Transverse colon (tissue), 4 donors: ENCODE results near the gene AMOTL2. TPM values are rescaled to one million over a fixed set of nuclear protein-coding genes. Genes with fewer than 3 reads are reported as not detected.
A peak's percentile ranks its signal among the peaks of the same experiment; 100 is the strongest.

Source experiments
- DNase-seq: peaks from one replicate; pipeline ENCODE4 v3.0.0-alpha.2; 2019
- H3K27ac ChIP-seq, 4 donors: fragments of 200-600 bp; sonication (generic); 2 replicates each; pipeline ENCODE4 v1.5.1; 2016 to 2018; ENCODE audit warnings: inconsistent platforms in 4 of 4
- H3K27me3 ChIP-seq: fragments of 200-600 bp; sonication (generic); 2 replicates; pipeline ENCODE4 v1.5.1; 2017; ENCODE audit warnings: inconsistent platforms
- H3K36me3 ChIP-seq, 4 donors: fragments of 200-600 bp; sonication (generic); 2 replicates each; pipeline ENCODE4 v1.5.1; 2017 to 2019; ENCODE audit warnings: inconsistent platforms in 4 of 4
- H3K4me1 ChIP-seq, 4 donors: fragments of 200-600 bp; sonication (generic); 2 replicates each; pipeline ENCODE4 v1.5.1; 2017 to 2020; ENCODE audit warnings: inconsistent platforms in 4 of 4
- H3K4me3 ChIP-seq, 4 donors: fragments of 200-600 bp; sonication (generic); 1 replicate in 1 of 4; 2 replicates in 3 of 4; pipeline versions ENCODE4 v1.5.1 to v1.6.1; 2017 to 2019; ENCODE audit warnings: inconsistent platforms in 4 of 4
- H3K9me3 ChIP-seq, 2 donors: fragments of 200-600 bp; sonication (generic); 2 replicates each; pipeline ENCODE4 v1.5.1; 2017 to 2019; ENCODE audit warnings: inconsistent platforms in 2 of 2
- CTCF ChIP-seq, 5 experiments: fragments of 200-600 bp in 3 of 5; fragments of 450-650 bp in 2 of 5; sonication (generic) in 3 of 5; IDR thresholded peaks; 1 replicate in 2 of 5; 2 replicates in 3 of 5; pipeline ENCODE4 v1.5.1; 2016 to 2017; ENCODE audit warnings: antibody characterized with exemption in 5 of 5, inconsistent platforms in 3 of 5, mild to moderate bottlenecking in 2 of 5, moderate library complexity in 1 of 5
- EP300 ChIP-seq: sonication (generic); formaldehyde crosslinking; IDR thresholded peaks from one replicate; pipeline ENCODE4 v1.6.1; 2017; ENCODE audit warnings: antibody characterized with exemption, low read depth
- POLR2A ChIP-seq: fragments of 450-650 bp; IDR thresholded peaks from one replicate; pipeline ENCODE4 v1.6.1; 2016; ENCODE audit warnings: antibody characterized with exemption, mild to moderate bottlenecking, moderate library complexity
- POLR2AphosphoS5 ChIP-seq, 3 donors: sonication (generic); formaldehyde crosslinking; IDR thresholded peaks; one replicate each; pipeline ENCODE4 v1.6.1; 2016; ENCODE audit warnings: antibody characterized with exemption in 3 of 3
- WGBS, 2 donors: methylation state at CpG; one replicate each; pipeline ENCODE4 v1.1.5; 2018; ENCODE audit warnings: low coverage in 1 of 2; 5-methylcytosine and 5-hydroxymethylcytosine counted together
- in situ Hi-C, 4 donors: fragments of 200-750 bp; cut with MboI; loops; one replicate each; pipeline versions ENCODE4 v1.15.0 to v1.15.1; 2017; ENCODE audit warnings: low sequenced_read_pairs in 3 of 4, low pct_ligation_motif_present in 1 of 4, low pct_unique_long_range_greater_than_20kb in 1 of 4
- intact Hi-C: fragments of 100-400 bp; cut with DNase I; formaldehyde crosslinking; loops from one replicate; pipeline ENCODE4 v1.15.1; 2023; ENCODE audit warnings: low total_unique reads
- total RNA-seq, 4 donors: library from RNA; depleted of rRNA; stranded (reverse); fragments of >200 nt; gene quantifications; one replicate each; pipeline ENCODE4 v1.1.0, GENCODE V29; 2016

The AMOTL2 gene
- total RNA-seq, 4 donors from 2014 or later: 14.5 to 50.9 (median 23.8) TPM

GRCh38 chr3:134347551-134347950 is 26.7 kb downstream of the AMOTL2 start:
- Histone ChIP-seq H3K4me1 (peaks cover 4 to 32% (median 13%) of the 10 kb centered on the region in 4 donors), H3K4me3 (no peak overlapping the region), H3K27ac (peak overlapping the region in 3 of 4 donors; percentile 6 to 35 (median 34)), H3K36me3 (no peaks in the 10 kb centered on the region), H3K27me3 (no peaks in the 10 kb centered on the region), H3K9me3 (peaks cover 3 to 10% of the 10 kb centered on the region in 2 donors)
- peak; percentile 54 for DNase-seq
- in situ Hi-C loops: no loop called here
- intact Hi-C loops: no loop called here
- TF ChIP-seq CTCF (IDR thresholded peaks at IDR 0.05) (no peak), EP300 (no peak), POLR2AphosphoS5 (IDR thresholded peaks at IDR 0.05) (no peak), POLR2A (no peak)
- WGBS, 2 donors: 47 to 56% methylated on average over 1 to 3 of the region's 3 CpGs

DNA sequence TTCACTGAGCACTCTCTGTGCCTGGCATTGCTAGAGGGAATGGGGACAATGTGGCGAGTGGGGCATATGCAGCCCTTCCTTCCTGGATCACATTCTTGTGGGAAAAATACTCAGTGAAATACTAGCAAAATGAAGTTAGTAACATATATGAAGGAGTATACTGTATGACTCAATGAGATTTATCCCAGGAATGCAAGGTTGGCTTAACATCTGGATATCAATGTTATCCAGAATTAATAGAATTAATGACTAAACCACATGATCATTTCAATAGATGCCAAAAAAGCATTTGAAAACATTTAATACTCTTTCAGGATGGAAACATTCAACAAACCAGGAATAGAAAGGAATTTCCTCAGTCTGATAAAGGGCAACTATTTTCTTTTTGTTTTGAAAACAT is 27.5 kb downstream of the AMOTL2 start:
- H3K4me3 ChIP-seq: no peak overlapping the region
- TF ChIP-seq CTCF (IDR thresholded peaks at IDR 0.05) (no peak), EP300 (no peak), POLR2AphosphoS5 (IDR thresholded peaks at IDR 0.05) (no peak), POLR2A (no peak)
- DNase-seq: no peak
- intact Hi-C loops (no loop called here), in situ Hi-C loops (no loop called here)
- WGBS, 2 donors: 47% methylated on average over 1 of the region's 1 CpG; no CpG with 5 or more reads in 1 of the 2 donors
- H3K27me3 ChIP-seq: no peaks in the 10 kb centered on the region
- no peak overlapping the region for H3K27ac ChIP-seq
- H3K4me1 ChIP-seq: peaks cover 4 to 25% (median 11%) of the 10 kb centered on the region in 4 donors
- H3K36me3 ChIP-seq: no peaks in the 10 kb centered on the region
- peaks cover 3 to 10% of the 10 kb centered on the region in 2 donors for H3K9me3 ChIP-seq

DNA sequence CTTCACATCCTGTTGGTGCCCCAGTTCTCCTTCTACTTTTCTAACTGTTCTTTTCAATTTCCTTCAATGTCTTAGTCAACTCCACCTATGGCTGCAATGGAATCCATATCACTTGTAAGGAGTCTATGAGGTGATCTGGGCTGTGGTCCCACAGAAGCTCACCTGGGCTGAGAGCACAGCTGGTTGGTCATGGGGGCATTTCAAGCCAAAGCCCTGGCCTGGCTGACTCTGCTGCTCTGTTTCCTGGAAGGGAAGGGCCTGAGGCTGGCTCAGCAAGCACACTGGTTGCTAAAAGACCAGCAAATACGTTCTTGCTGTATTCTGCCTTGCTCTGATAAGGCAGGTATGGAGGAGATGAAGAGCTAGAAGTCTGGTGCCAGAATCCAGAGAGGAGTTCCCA is 29.0 kb downstream of the AMOTL2 start:
- in situ Hi-C loops: no loop called here
- Histone ChIP-seq H3K27ac (no peak overlapping the region), H3K9me3 (peaks cover 3 to 10% of the 10 kb centered on the region in 2 donors), H3K27me3 (no peaks in the 10 kb centered on the region), H3K4me1 (peaks cover 0 to 12% (median 3%) of the 10 kb centered on the region in 4 donors), H3K4me3 (no peak overlapping the region), H3K36me3 (no peaks in the 10 kb centered on the region)
- 77 to 80% methylated on average over 1 of the region's 1 CpG for WGBS, 2 donors
- TF ChIP-seq CTCF (IDR thresholded peaks at IDR 0.05) (no peak), EP300 (no peak), POLR2AphosphoS5 (IDR thresholded peaks at IDR 0.05) (no peak), POLR2A (no peak)
- DNase-seq: no peak
- intact Hi-C loops: no loop called here

- H3K27me3 ChIP-seq: no peaks in the 10 kb centered on the region
- intact Hi-C loops: no loop called here
- no peak overlapping the region for H3K27ac ChIP-seq
- H3K36me3 ChIP-seq: no peaks in the 10 kb centered on the region
- no peak for DNase-seq
- H3K4me3 ChIP-seq: no peak overlapping the region
- 77 to 100% methylated on average over 1 to 2 of the region's 2 CpGs for WGBS, 2 donors
- in situ Hi-C loops: no loop called here
- peaks cover 0 to 12% (median 3%) of the 10 kb centered on the region in 4 donors for H3K4me1 ChIP-seq
- H3K9me3 ChIP-seq: peaks cover 3 to 10% of the 10 kb centered on the region in 2 donors
- no peak for TF ChIP-seq CTCF (IDR thresholded peaks at IDR 0.05)
- no peak for TF ChIP-seq POLR2AphosphoS5 (IDR thresholded peaks at IDR 0.05)
- TF ChIP-seq EP300: no peak
- TF ChIP-seq POLR2A: no peak
These were observed 29.7 kb downstream of the AMOTL2 start for GRCh38 chr3:134344560-134344959.
